Subcutaneous adipose tissue (tissue), 4 donors: ENCODE results near the gene MRPL51. TPM values are rescaled to one million over a fixed set of nuclear protein-coding genes. Genes with fewer than 3 reads are reported as not detected.

Experiments used
- CTCF ChIP-seq: fragments of 450-650 bp; IDR thresholded peaks from one replicate; pipeline ENCODE4 v1.5.1; 2016; ENCODE audit warnings: low read depth, mild to moderate bottlenecking, control low read depth, antibody characterized with exemption, moderate library complexity
- total RNA-seq, 4 donors: library from RNA; depleted of rRNA; stranded (reverse); fragments of >200 nt; gene quantifications; one replicate each; pipeline ENCODE4 v1.1.0, GENCODE V29; 2016

The MRPL51 gene
- total RNA-seq, 4 donors from 2014 or later = 65.6 to 99.1 (median 68.2) TPM

- no peak for TF ChIP-seq CTCF
Measured at GRCh38 chr12:6533923-6534694, 41.0 kb upstream of the MRPL51 start, which contains the start of gene GAPDH. Gene GAPDH (plus strand): TSS chr12:6534517. CDS start chr12:6534833, 316 bp downstream.

DNA sequence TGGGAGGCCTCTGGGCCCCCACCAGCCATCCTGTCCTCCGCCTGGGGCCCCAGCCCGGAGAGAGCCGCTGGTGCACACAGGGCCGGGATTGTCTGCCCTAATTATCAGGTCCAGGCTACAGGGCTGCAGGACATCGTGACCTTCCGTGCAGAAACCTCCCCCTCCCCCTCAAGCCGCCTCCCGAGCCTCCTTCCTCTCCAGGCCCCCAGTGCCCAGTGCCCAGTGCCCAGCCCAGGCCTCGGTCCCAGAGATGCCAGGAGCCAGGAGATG, 40.5 kb upstream of the MRPL51 start:
- no peak for TF ChIP-seq CTCF

- no peak for TF ChIP-seq CTCF
Measured at GRCh38 chr12:6532927-6533652, 40.0 kb upstream of the MRPL51 start.

DNA sequence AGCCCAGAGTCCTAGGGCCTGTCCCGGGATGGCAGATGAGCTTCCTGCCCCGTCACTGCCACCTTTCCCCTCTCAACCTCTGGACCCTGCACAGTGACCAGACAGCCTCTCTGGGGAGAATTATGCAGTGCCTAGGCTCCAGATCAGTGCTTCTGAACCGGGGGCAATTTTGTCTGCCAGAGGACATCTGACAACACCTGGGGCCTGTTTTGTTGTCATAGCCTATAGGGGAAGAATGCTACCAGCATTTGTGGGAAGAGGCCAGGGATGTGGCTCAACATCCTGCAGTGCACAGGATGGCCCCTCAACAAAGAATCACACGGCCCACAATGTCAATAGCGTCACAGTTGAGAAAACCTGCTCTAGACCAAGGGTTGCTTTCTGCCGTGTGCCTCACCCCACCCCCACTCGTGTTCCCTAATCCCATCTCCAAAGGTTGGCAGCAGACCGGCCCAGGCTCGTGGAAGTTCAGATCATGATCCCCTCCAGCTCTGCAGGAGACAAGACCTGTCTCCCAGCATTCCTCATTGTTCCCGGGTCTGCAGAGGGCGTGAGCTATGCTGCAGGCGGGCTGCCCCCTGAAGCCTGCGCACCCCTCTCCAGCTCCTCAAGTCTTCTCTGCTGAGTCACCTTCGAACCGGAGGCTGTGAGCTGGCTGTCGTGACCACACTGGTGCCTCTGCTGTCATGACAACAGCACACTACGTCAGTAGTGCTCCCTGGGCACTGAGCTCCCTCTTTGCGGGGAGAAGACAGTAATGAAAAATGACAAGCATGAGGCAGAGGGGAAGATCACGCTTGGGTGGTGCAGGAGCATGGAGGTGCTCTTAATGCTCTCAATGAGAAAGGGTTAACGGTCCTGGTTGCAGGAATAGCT, 39.2 kb upstream of the MRPL51 start:
- TF ChIP-seq CTCF = no peak

DNA sequence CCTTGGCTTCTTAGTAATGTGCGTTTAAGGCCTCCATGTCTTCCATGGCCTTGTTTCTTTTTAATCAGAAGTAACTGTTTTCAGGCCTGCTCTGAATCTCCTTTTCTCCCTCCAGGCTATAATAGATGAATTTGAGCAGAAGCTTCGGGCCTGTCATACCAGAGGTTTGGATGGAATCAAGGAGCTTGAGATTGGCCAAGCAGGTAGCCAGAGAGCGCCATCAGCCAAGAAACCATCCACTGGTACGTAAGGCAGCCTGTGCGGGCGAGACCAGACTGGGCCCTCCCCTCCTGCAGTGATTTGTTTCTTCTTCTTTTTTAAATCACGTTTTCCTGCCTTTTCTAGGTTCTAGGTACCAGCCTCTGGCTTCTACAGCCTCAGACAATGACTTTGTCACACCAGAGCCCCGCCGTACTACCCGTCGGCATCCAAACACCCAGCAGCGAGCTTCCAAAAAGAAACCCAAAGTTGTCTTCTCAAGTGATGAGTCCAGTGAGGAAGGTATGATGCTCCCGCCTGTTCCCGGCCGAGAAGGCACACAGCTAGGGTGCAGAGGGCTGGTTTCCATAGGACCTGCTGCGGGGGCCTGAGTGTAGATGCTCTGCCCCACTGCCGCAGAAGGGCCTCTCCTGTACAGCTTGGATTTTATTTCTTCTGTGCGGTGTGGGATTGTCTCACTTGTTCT, 37.7 kb upstream of the MRPL51 start:
- TF ChIP-seq CTCF = no peak

GRCh38 chr12:6529291-6529737, 36.3 kb upstream of the MRPL51 start:
- TF ChIP-seq CTCF = no peak
